Colon (tissue), 2 donors: ENCODE results near the gene MOCS3.
"Not testable (repeated sequence)": the region's sequence is repeated elsewhere in the genome, so short reads cannot be mapped to it uniquely, and the experiment has no call there.

ENCODE experiments used
- FAIRE-seq: peaks from 2 replicates; lab custom pipeline; 2012; peaks lifted over from hg19 to GRCh38; lab: Jason Lieb, UNC
- donor health status: control.
- donor health status: control.

The MOCS3 gene

DNA sequence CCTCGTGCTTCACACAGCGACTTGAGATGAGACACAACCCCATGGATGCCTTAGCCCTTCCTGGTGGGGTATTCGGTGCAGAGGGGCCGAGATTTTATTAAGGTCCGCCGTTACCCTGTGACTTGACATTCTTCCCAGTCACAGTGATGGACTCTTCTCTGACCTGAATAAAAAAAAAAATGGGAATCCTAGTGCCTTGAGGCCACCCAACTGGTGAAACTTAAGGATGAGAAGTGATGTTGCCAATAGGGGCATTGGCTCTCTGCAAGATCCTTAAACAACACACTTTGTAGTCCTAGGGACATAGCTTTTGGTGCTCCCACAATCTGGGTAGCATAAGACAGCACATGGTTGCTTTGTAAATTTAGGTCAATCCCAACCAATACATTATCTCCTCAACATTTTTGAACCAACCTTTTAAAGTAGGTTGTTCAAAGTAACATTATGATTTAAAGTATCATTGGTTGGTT, 26.6 kb upstream of the MOCS3 start:
- no peak for FAIRE-seq

DNA sequence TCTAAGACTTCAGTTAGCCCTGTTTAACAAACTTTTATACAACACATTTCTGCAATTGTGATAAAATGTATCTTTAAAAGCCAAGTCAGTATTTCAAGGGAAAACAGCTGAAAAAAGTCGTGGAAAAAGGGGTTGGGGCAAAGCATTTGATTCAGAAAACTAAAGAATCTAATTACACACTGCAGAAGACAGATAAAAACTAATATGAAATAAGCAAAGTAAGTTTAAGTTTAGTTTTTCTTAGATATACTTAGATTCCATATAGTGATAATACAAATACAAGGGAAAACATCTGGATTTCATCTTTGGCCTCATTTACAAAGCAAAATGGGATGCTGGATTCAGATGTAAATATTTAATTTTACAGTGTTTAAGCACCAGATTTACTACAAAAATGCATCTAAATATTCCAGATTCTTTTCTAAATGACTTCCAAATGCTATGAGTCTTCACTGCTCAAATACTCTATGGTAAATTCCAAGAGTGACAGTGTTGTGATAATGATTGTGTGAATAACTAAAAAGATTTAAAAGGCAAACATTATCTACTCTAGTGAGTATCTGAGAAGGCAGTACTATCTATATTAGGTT, 25.8 kb upstream of the MOCS3 start:
- FAIRE-seq: no peak

DNA sequence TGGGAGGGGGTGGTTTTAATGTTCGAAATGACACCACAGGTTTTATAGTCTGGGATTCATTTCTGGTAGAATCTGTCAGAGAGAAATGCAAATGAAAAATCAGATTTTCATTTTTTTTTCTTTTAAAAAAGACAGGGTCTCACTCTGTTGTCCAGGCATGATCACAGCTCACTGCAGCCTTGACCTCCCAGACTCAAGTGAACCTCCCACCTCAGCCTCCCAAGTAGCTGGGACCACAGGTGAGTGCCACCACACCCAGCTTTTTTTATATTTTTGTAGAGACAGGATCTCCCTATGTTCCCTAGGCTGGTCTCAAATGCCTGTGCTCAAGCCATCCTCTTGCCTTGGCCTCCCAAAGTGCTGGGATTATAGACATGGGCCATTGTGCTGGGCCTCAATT, 25.0 kb upstream of the MOCS3 start:
- FAIRE-seq: no peak

DNA sequence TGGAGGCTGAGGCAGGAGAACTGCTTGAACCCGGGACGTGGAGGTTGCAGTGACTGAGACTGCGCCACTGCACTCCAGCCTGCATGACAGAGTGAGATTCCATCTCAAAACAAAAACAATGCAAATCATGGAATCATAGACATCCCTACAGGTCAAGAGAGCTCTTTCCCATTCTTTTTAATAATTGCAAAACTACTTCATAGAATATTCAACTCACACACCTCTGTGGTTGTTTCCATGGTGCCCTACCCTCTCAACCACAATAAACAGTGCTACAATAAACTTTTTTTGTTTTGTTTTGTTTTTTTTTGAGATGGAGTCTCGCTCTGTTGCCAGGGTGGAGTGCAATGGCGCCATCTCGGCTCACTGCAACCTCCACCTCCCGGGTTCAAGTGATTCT, 15.5 kb upstream of the MOCS3 start:
- no peak for FAIRE-seq

DNA sequence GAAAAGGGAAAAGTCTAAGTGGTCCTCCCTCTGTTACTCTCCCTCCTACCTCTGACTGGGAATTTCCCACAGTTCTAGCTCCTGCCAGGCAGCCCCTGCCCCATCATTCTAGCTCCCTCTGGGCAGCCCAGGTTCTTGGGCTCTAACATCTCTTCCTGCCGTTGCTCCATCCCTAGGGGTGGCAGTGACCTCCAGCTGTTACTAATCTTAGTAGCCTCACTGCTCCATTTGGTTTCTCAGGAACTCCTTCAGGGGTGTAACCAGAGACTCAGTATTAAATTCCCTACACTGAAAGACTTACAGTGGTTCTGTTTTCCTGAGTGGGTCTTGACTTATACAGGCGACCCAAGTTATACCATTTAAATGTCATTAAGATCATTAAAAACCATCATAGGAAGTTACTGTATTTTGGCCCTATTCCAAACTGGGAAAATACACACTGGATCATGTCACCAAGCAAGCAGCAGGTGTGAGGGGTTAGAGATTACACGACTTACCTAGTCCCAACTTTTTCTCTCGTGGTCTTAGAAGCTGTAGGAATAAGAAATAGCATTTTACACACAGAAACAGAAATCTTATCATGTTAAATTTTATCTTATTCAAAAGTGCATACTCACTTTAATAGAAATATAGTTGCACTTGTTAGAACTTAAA, 10.4 kb upstream of the MOCS3 start:
- FAIRE-seq: no peak

DNA sequence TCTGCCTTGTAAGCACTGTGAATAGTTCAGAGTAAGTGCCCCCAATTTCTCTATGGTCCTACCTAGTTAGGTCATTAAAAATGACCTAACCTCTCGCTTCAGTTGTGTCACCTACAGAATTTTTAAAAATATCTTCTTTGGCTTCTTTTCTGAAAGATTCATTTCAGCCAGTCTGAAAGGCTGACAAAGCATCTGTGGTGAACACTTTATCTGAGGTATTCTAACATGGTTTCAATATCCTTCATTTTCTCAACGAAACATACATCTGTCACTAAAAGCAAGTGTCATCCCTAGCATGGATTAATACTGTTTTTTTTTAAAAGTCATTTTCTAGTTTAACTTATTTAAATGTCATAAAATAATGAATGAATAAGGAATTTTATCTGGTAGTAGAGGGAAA, 5.4 kb upstream of the MOCS3 start:
- no peak for FAIRE-seq

DNA sequence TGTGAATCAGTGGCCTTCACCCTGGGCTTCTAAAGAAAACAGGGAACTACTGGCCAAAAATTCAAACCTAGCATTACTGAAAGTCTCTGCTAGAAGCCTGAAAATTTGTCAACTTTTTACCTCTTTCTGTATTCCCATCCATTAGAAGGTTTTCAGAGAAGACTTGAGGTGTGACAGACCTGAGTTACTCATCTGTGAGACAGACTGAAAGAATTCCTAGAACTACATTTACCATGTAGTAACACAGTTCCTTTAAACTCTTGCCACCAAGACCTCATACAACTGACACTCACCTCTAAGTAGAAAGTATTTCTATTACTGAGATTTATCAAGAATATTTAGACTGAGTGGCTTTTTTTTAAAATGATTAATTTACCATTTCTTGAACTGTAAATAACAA, 4.8 kb upstream of the MOCS3 start:
- no peak for FAIRE-seq

DNA sequence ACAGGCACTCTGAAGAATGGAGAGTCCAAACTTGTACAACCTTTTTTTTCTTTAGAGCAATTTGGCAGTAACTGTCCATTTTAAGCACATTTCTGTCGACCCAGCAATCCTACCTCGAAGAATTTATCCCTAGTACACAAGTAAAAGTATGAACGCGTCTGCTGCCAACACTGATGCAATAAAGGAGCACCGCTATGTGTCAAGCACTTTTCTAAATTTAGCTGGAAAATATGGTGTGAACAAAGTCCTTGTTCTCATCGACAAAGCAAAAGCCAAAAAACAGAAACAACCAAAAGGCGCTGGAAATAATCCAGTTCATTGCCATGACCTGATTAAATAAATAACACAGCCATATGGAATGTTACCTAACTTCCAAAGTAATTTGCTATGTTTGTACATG, 1.3 kb upstream of the MOCS3 start:
- no peak for FAIRE-seq

DNA sequence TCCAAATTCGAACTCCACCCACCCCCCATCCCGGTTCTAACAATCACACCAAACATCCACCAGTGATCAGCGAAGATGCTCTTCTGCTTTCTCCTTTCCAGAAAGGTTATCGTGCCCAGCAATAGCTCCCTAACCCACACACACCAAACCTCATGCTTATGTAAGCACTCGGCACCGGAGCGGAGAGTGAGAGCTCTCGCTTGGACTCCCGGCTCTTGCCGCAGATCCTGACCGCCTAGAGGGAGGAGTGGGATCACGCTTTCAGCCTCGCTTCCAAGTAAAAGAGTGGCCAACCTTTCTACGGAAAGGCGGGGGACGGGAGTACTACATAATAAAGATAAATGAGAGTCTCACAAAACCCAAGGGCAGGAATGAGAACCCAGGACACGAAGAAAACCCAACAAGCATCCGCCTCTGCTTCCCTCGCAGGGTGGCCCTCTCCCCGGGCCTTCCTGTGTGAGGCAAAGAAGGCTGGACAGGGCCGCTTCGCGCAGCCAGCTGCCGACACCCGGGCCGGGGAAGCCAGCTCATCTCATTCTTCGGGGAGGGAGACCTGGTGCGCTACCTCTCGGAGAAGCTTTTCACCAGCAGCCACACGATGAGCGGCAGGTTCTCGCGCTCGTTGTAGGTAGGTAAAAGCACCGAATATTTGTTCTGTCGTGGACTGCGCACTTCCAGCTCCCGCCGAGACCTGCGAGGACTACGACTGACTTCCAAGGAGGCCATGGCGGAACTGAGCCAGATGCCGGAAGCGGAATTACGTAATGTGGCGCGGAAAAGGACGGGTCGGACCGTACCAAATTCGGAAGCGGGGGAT, 612 bp upstream of the MOCS3 start, which contains the start of gene DPM1:
Gene DPM1, minus strand, starts transcription at position 735 of the 817 bp plus-strand sequence. Its CDS starts 9 bp downstream, at position 726.
- FAIRE-seq: no peak

DNA sequence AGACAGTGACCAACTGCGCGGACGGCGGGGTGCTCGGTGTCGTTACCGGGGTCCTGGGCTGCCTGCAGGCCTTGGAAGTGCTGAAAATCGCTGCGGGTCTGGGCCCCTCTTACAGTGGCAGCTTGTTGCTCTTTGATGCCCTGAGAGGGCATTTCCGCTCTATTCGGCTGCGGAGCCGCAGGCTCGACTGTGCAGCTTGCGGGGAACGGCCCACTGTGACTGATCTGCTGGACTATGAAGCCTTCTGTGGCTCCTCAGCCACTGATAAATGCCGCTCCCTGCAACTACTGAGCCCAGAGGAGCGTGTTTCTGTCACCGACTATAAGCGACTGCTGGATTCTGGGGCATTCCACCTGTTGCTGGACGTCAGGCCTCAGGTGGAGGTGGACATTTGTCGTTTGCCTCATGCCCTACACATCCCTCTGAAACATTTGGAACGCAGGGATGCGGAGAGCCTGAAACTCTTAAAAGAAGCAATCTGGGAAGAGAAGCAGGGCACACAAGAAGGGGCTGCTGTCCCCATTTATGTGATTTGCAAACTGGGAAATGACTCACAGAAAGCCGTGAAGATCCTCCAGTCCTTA, 1.0 kb downstream of the MOCS3 start:
- no peak for FAIRE-seq

DNA sequence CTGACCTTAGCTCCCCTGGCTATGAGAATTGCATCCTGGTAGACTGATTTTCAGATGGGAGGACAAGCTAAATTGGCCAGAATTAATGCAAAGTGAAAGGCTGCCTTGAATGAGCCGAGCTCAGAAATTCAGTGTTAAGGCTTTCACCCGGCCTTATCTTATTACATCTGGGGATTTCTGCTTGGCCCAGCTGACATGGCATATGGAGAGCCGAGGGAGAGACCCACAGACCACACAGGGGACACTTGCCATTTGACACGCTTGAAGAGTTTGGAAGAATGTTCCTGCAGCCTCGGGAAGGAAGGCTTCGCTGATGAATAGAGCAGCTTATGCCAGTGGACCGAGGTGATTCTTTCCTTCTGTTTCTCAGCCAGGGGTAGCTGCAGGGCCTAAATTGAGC, 9.0 kb downstream of the MOCS3 start:
- no peak for FAIRE-seq

DNA sequence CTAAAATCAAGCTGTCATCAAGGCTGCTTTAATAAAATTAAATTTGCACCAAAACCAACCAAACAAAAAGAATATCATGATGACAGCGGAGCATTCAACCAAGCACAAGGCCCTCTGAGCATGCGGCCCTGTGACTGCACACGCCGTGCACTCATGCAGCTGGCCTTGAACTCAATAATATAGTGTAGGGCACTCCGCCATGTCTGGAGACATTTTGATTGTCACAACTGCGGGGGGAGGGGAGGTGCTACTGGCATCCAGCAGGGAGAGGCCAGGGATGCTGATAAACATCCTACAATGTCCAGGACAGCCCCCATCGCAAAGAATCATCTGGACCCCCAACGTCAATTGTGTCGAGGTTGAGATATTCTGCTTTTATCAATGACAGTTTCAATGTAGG, 9.7 kb downstream of the MOCS3 start:
- no peak for FAIRE-seq

DNA sequence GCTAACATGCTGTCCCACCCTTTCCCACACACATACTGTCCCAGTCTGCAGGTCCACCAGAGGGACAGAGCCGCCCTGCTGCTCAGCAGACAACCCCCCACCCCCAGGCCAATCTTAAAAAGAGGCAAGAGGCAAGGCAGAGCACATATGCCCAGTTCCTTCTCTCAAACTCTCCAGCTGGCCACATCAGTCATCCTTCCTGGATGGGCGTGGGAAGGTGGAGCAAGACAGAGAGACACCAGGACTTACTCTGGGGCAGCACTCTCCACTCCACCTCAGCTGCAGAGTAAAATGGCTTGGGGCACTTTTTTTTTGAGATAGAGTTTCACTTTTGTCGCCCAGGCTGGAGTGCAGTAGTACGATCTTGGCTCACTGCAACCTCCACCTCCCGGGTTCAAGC, 10.8 kb downstream of the MOCS3 start:
- FAIRE-seq: no peak

DNA sequence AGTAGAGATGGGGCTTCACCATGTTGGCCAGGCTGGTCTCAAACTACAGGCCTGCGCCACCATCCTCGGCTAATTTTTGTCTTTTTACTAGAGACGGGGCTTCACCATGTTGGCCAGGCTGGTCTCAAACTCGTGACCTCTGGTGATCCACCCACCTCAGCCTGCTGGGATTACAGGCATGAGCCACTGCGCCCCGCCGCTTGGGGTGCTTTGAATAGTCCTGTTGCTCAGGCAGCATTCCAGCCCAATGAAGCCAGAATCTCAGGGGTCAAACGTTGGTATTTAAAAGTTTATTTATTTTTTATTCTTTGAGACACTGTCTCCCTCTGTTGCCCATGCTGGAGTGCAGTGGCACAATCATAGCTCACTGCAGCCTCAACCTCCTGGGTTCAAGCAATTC, 11.3 kb downstream of the MOCS3 start:
- FAIRE-seq: no peak

DNA sequence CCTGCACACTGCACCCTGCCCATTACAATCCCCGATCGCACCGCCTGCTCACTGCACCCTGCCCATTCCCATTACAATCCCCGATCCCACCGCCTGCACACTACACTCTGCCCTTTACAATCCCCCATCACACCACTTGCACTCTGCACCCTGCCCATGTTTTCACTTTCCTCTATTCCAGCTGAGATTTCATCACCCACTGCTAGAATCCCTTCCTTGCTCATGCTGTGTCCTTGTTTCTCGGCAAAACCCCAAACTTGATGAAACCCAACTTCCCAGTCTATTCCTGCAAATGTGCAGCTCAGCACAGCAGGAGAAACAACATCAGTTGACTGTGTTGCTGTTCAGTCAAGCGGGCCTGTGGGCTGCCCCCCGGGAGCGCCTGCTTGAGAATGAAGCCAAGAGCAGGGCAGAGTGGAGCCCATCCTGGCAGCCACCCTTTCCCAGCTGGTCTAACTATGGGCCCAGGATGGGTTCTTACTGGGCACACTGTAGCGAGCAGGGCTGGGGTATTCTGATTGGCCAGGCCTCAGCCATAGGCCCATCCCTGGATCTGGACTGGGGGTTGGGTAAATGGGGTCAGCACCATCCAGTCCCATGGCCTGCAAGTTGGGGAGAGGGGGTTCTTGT, 17.2 kb downstream of the MOCS3 start:
- FAIRE-seq: no peak

DNA sequence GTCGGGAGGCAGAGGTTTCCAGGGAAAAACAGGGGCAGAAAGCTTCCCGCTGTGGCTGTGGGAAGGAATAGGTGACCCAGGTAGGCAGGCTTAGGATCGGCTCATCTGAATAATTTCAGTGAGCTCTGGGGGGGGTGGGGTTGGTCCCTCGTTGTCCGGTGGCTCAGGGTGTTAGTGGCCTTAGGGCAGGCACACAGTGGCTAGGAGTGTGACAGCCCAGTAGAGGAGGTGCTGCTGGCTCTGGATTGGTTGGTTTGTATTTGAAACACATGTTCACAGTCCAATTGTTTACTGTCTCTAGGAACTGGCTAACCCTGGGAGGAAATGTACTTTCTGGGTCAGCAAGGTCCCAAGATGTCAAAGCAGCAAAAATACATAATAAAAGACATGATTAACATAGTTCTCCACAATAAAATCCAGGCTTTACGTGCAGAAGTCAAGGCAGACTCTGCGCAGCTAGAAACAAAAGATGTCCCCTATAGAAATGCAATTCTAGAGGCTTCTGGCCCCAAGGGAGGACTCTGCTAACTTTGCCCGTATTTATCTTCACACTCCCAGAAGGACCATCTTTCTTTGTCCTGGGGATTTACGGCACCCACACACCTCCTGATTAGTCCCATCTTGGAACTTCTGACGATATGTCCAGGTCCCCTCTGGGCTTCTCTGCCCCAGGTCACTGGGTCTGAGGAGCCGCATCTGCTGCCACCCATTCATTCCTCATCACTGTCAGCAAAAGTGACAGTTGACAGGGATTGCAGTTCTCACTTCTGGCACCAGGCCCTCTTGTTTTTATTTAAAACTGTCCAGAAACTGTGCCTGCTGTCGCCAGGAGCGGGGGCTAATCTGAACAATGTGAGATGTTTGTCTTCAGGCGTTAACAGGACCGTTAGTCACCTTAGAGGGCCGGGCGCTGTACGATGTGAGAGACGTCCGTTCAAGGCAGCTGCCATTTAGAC, 18.7 kb downstream of the MOCS3 start:
- no peak for FAIRE-seq

DNA sequence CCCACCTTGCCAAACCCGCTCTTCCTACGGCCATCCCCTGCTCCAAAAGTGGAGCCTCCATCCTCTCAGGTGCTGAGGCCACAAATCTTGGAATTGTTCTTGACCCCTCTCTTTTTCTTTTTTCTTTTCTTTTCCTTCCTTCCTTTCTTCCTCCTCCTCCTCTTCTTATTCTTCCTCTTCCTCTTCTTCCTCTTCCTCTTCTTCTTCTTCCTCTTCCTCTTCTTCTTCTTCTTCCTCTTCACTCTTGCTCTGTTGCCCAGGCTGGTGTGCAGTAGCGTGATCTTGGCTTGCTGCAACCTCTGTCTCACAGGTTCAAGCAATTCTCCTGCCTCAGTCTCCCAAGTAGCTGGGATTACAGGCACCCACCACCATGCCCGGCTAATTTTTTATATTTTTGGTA, 19.9 kb downstream of the MOCS3 start:
- FAIRE-seq: not testable (repeated sequence)

DNA sequence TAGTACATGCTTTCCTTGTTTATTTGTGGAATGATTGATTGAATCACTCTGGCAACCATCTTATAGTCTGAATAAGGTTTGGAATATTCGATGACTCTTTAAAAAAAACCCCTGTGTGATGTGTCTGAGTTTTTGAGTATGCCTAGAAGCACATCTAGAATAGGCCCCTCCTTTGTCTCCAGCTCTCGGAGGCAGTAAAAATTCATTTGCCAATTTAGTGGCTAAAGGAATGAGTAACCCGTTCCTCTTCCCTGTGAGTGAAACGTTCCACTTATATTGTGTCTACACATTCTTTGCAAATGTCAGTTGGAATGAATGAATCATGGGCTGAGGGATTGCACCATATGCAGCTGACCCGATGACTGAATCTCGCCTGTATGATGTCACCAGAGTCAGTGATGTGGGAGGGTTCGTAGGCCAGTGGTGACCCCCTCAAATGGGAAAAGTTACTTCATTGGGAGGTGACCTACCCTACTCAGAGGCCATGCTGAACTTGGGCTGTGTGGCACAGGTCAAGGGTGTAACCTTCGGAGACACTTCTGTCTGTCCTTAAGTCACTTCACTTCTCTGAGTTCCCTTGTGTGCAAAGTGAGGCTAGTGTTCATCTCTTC, 21.6 kb downstream of the MOCS3 start:
- no peak for FAIRE-seq

DNA sequence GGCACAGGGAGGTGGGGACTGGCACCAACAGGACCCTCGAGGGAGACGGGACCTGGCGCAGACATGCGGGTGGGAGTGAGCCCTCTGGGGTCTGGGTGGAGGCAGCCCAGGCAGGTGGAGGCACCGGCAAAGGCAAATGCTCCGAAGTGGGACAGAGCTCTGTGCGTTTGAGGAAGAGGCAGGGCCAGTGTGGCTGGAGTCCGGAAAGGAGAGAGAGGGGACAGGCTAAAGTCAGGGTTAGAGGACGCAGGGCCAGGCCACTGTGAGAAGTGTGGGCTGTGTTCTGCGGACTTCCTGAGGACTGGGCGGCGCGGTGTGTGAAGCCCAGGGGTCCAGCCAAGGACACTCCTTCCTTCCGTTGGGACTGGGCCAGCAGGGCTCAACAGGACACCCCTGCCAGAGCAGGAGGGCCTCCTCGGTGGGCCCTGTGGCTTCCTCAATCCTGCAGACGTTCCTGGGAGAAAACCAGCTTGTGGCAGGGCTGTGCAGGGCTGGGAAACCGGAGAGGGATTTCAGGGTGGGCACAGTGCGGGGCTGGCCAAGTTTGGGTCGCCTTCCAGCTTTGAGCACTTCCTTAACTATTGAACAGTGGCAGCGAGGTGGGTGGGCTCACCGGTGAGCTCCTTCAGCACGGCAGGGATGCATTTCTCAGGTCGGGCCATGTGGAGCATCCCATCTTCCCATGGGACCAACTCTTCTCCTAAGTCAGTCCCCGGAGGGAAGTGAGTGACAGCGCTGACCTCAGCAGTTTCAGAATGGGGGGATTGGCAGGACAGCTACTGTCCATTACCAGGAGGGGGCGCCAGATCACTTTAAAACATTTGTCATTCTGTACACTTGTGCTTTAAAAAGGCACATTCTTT, 22.5 kb downstream of the MOCS3 start:
- FAIRE-seq: no peak

DNA sequence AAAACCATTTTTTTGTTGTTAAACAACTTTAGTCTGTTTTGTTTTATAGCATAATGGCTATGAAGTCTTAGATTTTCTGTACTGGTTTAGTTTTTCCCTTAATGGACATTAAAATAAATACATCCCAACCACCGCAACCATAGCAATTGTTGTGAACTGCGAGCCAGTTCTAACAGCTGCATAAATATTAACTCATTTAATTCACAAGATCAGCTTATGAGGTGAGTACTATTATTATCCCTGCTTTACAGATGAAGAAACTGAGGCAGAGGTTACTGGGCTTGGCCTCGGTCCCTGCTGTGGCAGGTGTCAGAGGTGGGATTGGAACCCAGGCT, 23.1 kb downstream of the MOCS3 start:
- FAIRE-seq: no peak
